ENCODE measurements around the gene MRPS34.
"Not testable (repeated sequence)": the region's sequence is repeated elsewhere in the genome, so short reads cannot be mapped to it uniquely, and the experiment has no call there.

The MRPS34 gene

GRCh38 chr16:1772908-1773702, at the start of gene MRPS34:
Gene MRPS34, minus strand, starts transcription at chr16:1773134. Its CDS starts 15 bp downstream, at chr16:1773119.
- DNase-seq (ENCODE audit: low spot score) = peak; percentile 76

DNA sequence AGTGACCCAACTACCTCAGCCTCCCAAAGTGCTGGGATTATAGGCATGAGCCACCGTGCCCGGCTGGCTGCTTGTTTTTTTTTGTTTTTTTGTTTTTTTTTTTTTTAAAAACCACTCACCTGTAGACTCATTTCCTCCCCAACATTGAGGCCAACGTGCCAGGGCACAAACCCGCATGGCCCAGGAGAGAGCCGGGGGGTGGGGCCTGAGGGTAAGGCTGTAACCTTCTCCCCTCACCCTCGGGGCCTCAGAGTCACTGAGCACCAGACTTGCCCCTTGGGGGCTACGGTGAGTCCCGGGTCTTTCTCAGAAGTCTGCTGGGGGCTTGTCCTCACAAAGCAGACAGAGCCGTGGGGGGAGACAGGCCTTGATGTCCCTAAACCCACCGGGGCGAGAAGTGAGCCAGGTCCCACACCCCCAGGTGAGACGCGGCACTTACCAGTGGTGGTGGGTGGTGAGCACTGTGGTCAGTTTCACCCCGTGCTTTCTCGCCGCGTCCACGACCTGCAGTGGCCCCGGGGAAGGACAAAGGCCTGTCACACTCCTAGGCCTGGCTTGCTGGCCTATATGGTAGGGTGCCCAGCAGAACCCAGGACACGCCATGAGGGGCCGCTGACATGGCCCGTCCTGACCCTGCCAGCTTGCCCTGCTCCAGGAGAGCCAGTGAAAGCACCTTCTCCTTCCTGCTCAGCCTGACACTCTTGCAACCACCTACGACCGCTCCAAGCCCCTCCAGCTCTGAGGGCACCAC, 49.1 kb upstream of the MRPS34 start:
- no peak for DNase-seq (ENCODE audit: low spot score)

- no peak for DNase-seq (ENCODE audit: low spot score)
These were observed 48.0 kb upstream of the MRPS34 start for GRCh38 chr16:1820946-1821290.

- DNase-seq (ENCODE audit: low spot score) = no peak
These were observed 47.4 kb upstream of the MRPS34 start for GRCh38 chr16:1820096-1820945.

GRCh38 chr16:1819611-1820010, 46.7 kb upstream of the MRPS34 start:
- DNase-seq (ENCODE audit: low spot score) = no peak

DNA sequence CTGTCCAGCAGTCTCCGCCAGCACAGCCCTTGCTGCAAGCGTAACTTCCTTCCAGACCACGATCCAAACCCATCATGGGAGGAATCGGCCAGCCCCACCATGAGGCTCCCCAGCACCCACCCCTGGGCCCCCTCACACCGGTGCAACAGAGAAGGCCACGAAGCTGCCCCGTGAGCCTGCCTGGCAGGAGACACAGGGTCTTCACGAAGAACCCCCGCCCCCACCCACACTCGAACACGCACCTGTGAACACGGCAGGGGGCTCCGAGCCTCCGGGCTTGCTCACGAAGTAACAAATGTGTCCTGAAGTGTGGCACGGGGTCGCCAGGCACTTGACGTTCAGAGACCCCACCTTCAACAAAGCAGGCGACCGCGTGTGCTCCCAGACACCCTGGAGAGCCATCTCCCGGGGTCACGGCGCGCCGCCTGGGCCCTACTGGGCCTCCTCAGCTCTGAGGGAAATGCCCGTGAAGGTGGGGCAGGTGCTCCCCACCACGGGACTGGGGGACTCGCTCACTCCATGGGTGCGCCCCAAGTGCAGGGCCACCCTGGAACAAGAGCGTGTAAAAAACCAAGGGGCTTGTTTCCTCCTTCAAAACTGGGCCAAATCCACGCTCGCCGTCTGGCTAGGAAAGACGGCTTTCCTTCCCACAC, 46.1 kb upstream of the MRPS34 start:
- no peak for DNase-seq (ENCODE audit: low spot score)

GRCh38 chr16:1818204-1818872, 45.4 kb upstream of the MRPS34 start:
- DNase-seq (ENCODE audit: low spot score) = no peak

DNA sequence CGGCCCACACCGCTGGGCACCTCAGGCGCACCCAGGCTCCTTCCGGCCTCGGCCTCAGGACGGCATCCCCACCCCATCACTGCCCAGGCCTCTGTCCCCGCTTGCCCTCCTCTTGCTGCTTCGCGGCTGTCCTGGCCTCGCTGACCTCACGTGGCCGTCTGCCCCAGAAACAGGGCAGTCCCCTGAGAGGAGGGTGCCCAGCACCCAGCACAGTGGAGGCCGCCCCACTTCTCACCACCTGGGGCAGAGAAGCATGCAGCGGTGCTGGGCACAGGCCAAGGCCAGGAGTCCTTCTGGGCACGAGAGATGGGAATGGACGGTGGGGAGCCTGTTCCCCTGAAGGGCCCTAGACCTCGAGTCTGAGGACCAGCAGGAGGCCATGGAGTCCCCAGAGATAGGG, 44.8 kb upstream of the MRPS34 start:
- no peak for DNase-seq (ENCODE audit: low spot score)

DNA sequence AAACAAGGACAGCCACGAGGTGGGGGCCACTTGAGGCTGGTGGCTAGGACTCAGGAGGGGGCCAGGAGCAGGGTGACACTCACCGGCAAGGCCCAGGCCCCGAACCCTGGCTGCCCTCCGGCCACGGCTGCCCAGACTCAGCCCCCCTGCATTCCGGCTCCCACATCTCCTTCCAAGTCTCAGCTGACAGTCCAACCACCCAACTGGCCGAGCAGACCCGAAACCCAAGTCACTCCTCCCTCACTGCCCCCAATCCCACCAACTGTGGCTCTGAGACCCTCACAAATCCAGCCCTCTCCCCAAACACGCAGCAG, 44.3 kb upstream of the MRPS34 start:
- no peak for DNase-seq (ENCODE audit: low spot score)

DNA sequence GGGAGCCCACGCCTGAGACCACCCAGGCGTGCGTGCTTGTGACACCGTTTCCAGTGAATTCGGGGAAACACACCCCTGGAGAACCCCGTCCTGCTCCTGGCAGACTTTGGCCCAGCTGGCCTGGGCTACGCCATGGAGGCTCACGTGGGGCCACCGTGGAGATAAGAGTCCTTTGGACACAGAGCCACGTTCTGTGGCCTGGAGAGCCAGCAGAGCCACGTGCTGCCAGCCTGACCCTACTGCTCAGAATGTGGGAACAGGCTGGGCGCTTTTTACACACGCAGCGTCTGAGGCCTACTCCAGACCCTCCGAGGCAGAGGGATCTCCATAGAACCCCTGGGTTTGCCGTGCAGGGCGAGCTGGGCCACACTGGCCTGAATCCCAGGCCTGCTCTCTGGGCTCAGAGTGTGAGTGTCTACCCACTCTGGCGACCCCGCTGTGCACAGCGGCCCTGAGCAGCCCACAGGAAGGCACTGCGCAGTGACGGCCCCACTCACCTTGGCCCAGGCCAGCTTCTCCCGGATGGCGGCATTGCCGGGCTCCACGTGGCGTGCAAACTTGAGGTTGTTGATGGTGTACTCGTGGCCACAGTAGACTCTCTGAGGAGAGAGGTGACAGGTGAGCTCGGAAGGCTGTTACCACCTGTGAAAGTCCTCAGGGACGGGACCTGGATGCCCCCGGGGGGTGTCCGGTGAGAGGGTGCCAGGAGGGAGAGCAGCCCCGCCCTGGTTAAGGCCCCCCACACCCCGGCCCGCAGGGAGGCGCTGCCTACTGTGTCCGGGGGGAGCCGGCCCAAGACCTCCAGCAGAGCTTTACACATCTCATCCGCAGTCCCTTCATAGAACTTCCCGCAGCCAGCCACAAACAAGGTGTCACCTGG, 43.7 kb upstream of the MRPS34 start:
- DNase-seq (ENCODE audit: low spot score) = no peak

DNA sequence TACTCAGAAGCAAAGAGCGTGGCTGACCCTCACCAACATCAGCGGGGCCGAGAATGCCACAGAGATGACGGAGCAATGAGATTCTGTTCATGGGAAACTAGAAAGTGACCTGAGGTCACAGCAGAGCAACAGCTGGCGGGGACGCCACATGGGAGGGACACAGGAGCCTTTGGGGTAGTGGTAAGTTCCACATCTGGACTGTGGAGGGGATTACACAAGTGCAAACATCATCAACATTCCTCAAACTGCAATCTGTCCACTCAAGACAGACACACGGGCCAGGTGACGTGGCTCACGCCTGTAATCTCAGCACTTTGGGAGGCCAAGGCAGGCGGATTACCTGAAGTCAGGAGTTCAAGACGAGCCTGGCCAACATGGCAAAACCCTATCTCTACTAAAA, 42.5 kb upstream of the MRPS34 start:
- no peak for DNase-seq (ENCODE audit: low spot score)

DNA sequence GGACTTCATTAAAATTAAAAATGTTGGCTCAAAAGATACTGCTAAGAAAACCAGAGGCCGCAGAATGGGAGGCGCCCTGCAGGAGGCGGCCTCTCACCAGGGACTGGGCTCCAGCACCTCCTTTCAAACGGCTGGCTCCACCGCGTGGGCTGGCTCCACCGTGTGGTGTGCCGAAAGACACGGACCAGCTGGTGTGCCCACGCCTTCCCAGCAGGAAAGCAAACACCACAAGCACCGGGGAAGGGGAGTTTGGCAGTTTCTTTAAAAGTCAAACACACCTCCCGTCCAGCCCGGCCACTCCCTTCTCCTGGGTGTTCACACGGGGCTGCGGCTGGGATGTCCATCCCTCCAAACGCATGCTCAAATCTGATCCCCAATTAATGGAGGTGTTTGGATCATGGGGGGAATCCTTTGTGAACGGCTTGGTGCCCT, 39.8 kb upstream of the MRPS34 start:
- peak; percentile 10 for DNase-seq (ENCODE audit: low spot score)

GRCh38 chr16:1810536-1810935, 37.6 kb upstream of the MRPS34 start:
- DNase-seq (ENCODE audit: low spot score) = no peak

DNA sequence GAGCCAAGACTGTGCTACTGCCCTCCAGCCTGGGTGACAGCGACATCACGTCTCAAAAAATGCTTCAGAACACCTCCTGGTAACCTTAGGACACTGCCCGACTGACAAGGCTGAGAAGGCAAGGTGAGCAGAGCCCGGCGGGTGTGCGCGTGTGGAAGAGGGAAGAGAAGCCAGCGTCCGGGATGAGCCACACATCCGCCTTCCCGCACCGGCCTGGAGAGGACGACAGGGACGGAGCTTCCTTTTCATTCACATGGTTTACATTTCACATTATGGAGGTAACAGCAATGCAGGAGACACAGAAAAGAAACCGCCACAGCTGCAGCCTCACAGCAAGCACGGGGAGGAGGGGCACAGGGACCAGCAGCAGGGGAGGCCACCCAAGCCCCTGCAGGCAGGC, 37.2 kb upstream of the MRPS34 start:
- no peak for DNase-seq (ENCODE audit: low spot score)

- no peak for DNase-seq (ENCODE audit: low spot score)
These were observed 36.4 kb upstream of the MRPS34 start for GRCh38 chr16:1809281-1809801.

- no peak for DNase-seq (ENCODE audit: low spot score)
These were observed 35.8 kb upstream of the MRPS34 start for GRCh38 chr16:1808691-1809090.

DNA sequence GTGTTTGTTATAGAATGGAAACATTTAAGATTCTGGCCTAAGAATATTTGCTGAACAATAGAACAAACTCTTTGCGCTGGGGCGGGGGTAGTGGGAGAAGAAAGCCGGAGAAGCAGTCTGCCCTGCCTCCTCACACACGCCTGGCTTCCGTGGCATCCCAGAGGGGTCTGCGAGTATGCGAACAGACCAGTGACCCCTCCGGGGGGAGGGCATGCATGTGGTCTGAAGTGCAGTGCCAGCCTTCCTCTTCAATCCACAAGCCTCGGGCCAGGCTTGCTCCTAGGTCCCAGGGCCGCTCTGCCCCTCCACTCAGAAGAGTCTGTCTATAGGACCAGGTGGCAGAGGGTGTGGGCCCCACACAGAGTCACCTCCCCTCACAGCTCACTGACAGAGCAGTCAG, 34.7 kb upstream of the MRPS34 start:
- no peak for DNase-seq (ENCODE audit: low spot score)

DNA sequence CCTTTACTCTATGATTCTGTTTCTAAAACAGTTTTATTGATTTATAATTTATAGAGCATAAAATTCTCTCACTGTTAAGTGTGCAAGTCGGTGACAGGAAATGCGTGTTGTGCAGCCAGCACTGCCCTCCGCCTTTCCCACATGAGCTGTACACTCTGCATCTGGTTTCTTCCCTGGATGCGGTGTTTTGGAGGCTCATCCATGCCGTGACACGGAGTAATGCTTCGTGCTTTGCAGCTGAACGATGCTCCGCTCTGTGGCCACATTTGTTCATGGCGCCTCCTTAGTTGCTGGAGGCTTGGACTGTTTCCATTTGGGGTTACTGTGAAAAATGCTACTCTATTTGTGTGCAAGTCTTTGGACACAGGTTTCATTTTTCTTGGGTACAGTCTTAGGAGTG, 27.8 kb upstream of the MRPS34 start:
- DNase-seq (ENCODE audit: low spot score) = no peak

DNA sequence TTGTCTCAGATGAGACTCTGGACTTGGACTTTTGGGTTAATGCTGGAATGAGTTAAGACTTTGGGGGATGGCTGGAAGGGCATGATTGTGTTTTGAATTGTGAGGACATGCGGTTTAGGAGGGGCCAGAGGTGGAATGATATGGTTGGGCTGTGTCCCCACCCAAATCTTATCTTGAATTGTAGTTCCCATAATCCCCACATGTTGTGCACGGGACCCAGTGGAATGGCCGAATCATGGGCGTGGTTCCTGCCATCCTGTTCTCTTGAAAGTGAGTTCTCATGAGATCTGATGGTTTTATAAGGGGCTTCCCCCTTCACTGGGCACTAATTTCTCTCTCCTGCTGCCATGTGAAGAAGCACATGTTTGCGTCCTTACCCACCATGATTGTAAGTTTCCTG, 26.3 kb upstream of the MRPS34 start:
- not testable (repeated sequence) for DNase-seq (ENCODE audit: low spot score)

- DNase-seq (ENCODE audit: low spot score) = no peak
These were observed 22.2 kb upstream of the MRPS34 start for GRCh38 chr16:1794908-1795666.

Measured in kidney capillary endothelial cell (primary cell).